K562 (cell line): ENCODE data around the gene C15orf62. TPM values are rescaled to one million over a fixed set of nuclear protein-coding genes. Genes with fewer than 3 reads are reported as not detected.
A peak's percentile ranks its signal among the peaks of the same experiment; 100 is the strongest.

ENCODE experiments used
- ATF4 ChIP-seq: fragments of 450-650 bp; formaldehyde crosslinking; IDR thresholded peaks from 2 replicates; pipeline ENCODE4 v1.4.0; 2022; ENCODE audit warnings: mild to moderate bottlenecking, moderate library complexity
- GABPB1 ChIP-seq: sonication (generic); formaldehyde crosslinking; IDR thresholded peaks from 2 replicates; pipeline ENCODE4 v1.8.0; 2022; ENCODE audit warnings: mild to moderate bottlenecking, missing genetic modification reagents
- HDAC8 ChIP-seq: fragments of 450-650 bp; IDR thresholded peaks from 2 replicates; pipeline ENCODE4 v1.6.1; 2016; ENCODE audit warnings: mild to moderate bottlenecking, missing genetic modification characterization, moderate library complexity, missing compliant biosample characterization
- HLTF ChIP-seq: fragments of 450-650 bp; IDR thresholded peaks from 2 replicates; pipeline ENCODE4 v1.6.1; 2016
- HMBOX1 ChIP-seq: sonication (generic); IDR thresholded peaks from 2 replicates; pipeline ENCODE4 v1.6.1; 2016
- POLR3A ChIP-seq: IDR thresholded peaks from 2 replicates; pipeline ENCODE4 v1.6.1; 2011; ENCODE audit warnings: borderline replicate concordance, mild to moderate bottlenecking, moderate library complexity; ENCODE audit not compliant: insufficient read length, insufficient read depth; ENCODE audit errors: extremely low read depth
- REST ChIP-seq, 2 experiments: fragments of 450-650 bp; formaldehyde crosslinking in 1 of 2; IDR thresholded peaks; 2 replicates each; pipeline versions ENCODE4 v1.4.0 to v1.6.1; 2014 to 2020; ENCODE audit warnings: mild to moderate bottlenecking in 2 of 2, borderline replicate concordance in 1 of 2, low read depth in 1 of 2
- ZFP91 ChIP-seq: sonication (generic); formaldehyde crosslinking; IDR thresholded peaks from 2 replicates; pipeline ENCODE4 v1.8.0; 2022; ENCODE audit warnings: mild to moderate bottlenecking, missing genetic modification reagents
- ZNF140 ChIP-seq: fragments of 250-450 bp; sonication (Bioruptor Pico); IDR thresholded peaks from 2 replicates; pipeline ENCODE4 v1.8.0; 2021; ENCODE audit warnings: moderate library complexity, mild to moderate bottlenecking, inconsistent platforms
- ZNF23 ChIP-seq: fragments of 250-450 bp; sonication (Bioruptor Pico); IDR thresholded peaks from 2 replicates; pipeline ENCODE4 v1.4.0; 2020; ENCODE audit warnings: mild to moderate bottlenecking
- ZNF592 ChIP-seq: fragments of 450-650 bp; IDR thresholded peaks from 2 replicates; pipeline ENCODE4 v1.6.1; 2017; ENCODE audit warnings: antibody characterized with exemption, mild to moderate bottlenecking
- polyA plus RNA-seq, 8 experiments: library from polyadenylated mRNA; depleted of rRNA in 4 of 8; stranded (reverse) in 5 of 8; unstranded in 3 of 8; fragments of >200 nt; fragmentation: Nextera tagmentation in 2 of 8; fragmentation: Illumina TruSeq in 1 of 8; extraction: Ambion mirVana in 2 of 8; extraction: Trizol in 1 of 8; gene quantifications; 2 replicates each; pipeline versions ENCODE4 v1.2.1 to v1.2.3, GENCODE V29; 2011 to 2014; ENCODE audit warnings: inconsistent platforms in 1 of 8, missing spikeins in 1 of 8
- total RNA-seq, 7 experiments: library from RNA; depleted of rRNA in 6 of 7; stranded (reverse); fragments of >200 nt in 6 of 7; fragmentation: Illumina TruSeq in 2 of 7; extraction: Trizol in 2 of 7; gene quantifications; 2 replicates each; pipeline versions ENCODE4 v1.2.1 to v1.2.3, GENCODE V29; 2011 to 2021; ENCODE audit warnings: low replicate concordance in 1 of 7

C15orf62 gene
- total and polyA plus RNA-seq, 9 of the 15 experiments (the other 6 are each of a cell fraction or from before 2014, with no cell fraction given), result 0.01 to 0.76 (median 0.30) TPM; not detected in 1

- no peak for TF ChIP-seq ATF4 (CRISPR knock-in tag)
- TF ChIP-seq REST (IDR thresholded peaks at IDR 0.05; ENCODE audit: borderline replicate concordance), result no peak
- no peak for TF ChIP-seq REST (CRISPR knock-in tag; IDR thresholded peaks at IDR 0.05; ENCODE audit: low read depth)
- TF ChIP-seq HLTF, result no peak
- 0 out of 2 replicates have a peak, but pooled peaks have one; percentile 21 for TF ChIP-seq ZNF592
- TF ChIP-seq HDAC8 (tag), result no peak
- no peak for TF ChIP-seq GABPB1 (CRISPR knock-in tag)
- TF ChIP-seq HMBOX1, result peak; percentile 74; the same call in 1 of the 2 replicates
- no peak for TF ChIP-seq ZFP91
- TF ChIP-seq POLR3A, result no peak
- TF ChIP-seq ZNF23 (CRISPR knock-in tag), result no peak
- no peak for TF ChIP-seq ZNF140 (CRISPR knock-in tag)
Observed at GRCh38 chr15:40751745-40752144, 18.0 kb upstream of the C15orf62 start (continued).
